Parathyroid adenoma (tissue), 2 donors: ENCODE data around the gene VPS9D1.

Source experiments
- H2AFZ ChIP-seq: fragments of 300-600 bp; sonication (generic); one replicate; pipeline ENCODE4 v1.7.0; 2017; ENCODE audit warnings: antibody characterized with exemption, mild to moderate bottlenecking
- H3K27ac ChIP-seq: fragments of 300-600 bp; sonication (generic); one replicate; pipeline ENCODE4 v1.7.0; 2017
- H3K27me3 ChIP-seq: fragments of 300-600 bp; sonication (generic); one replicate; pipeline ENCODE4 v1.7.0; 2017; ENCODE audit warnings: low read length; ENCODE audit not compliant: control insufficient read depth, insufficient read depth
- H3K36me3 ChIP-seq: fragments of 300-600 bp; sonication (generic); one replicate; pipeline ENCODE4 v1.7.0; 2017; ENCODE audit warnings: low read length; ENCODE audit not compliant: control insufficient read depth, insufficient read depth
- H3K4me1 ChIP-seq: fragments of 300-600 bp; sonication (generic); one replicate; pipeline ENCODE4 v1.7.0; 2017; ENCODE audit warnings: control low read depth
- H3K4me2 ChIP-seq: fragments of 300-600 bp; sonication (generic); one replicate; pipeline ENCODE4 v1.7.0; 2017; ENCODE audit warnings: low read length
- H3K4me3 ChIP-seq: fragments of 300-600 bp; sonication (generic); one replicate; pipeline ENCODE4 v1.7.0; 2017; ENCODE audit warnings: low read depth, low read length
- H3K79me2 ChIP-seq: fragments of 300-600 bp; sonication (generic); one replicate; pipeline ENCODE4 v1.7.0; 2017; ENCODE audit warnings: control low read depth
- H3K9ac ChIP-seq: fragments of 300-600 bp; sonication (generic); one replicate; pipeline ENCODE4 v1.7.0; 2017; ENCODE audit warnings: mild to moderate bottlenecking
- H3K9me3 ChIP-seq: fragments of 300-600 bp; sonication (generic); one replicate; pipeline ENCODE4 v1.7.0; 2017; ENCODE audit warnings: low read length; ENCODE audit not compliant: control insufficient read depth
- CTCF ChIP-seq: fragments of 300-600 bp; sonication (generic); IDR thresholded peaks from one replicate; pipeline ENCODE4 v1.7.0; 2017; ENCODE audit warnings: antibody characterized with exemption, mild to moderate bottlenecking
- donor health status: primary hyperparathyroidism.

The VPS9D1 gene

GRCh38 chr16:89720813-89721545, at the start of gene VPS9D1, which contains the start of gene ZNF276:
TSS of gene VPS9D1 (minus strand) at chr16:89720898. CDS start at chr16:89720861, 37 bp downstream.
TSS of gene ZNF276 (plus strand) at chr16:89721537. CDS start at chr16:89721641, 104 bp downstream.
- Histone ChIP-seq H3K9ac (peak within 1 kb of the TSS; percentile 64), H3K4me3 (peak within 1 kb of the TSS; percentile 78), H3K79me2 (peaks cover 21% of the 10 kb centered on the region), H2AFZ (peak within 1 kb of the TSS; percentile 86), H3K4me1 (no peaks in the 10 kb centered on the region), H3K36me3 (no peaks in the 10 kb centered on the region), H3K4me2 (peak within 1 kb of the TSS; percentile 90), H3K27me3 (no peaks in the 10 kb centered on the region), H3K27ac (peak within 1 kb of the TSS; percentile 86), H3K9me3 (no peaks in the 10 kb centered on the region)
- TF ChIP-seq CTCF = no peak

GRCh38 chr16:89770367-89770766, 49.7 kb upstream of the VPS9D1 start:
- Histone ChIP-seq H3K27ac (no peak overlapping the region), H3K36me3 (no peaks in the 10 kb centered on the region), H3K9me3 (no peaks in the 10 kb centered on the region), H3K4me2 (no peak overlapping the region), H3K27me3 (no peaks in the 10 kb centered on the region), H3K9ac (no peak overlapping the region), H2AFZ (no peak overlapping the region), H3K4me3 (no peak overlapping the region), H3K79me2 (no peaks in the 10 kb centered on the region), H3K4me1 (no peaks in the 10 kb centered on the region)
- TF ChIP-seq CTCF = no peak

GRCh38 chr16:89765292-89765830, 44.7 kb upstream of the VPS9D1 start:
- no peak overlapping the region for H2AFZ ChIP-seq
- no peaks in the 10 kb centered on the region for H3K36me3 ChIP-seq
- H3K9ac ChIP-seq = no peak overlapping the region
- no peak for TF ChIP-seq CTCF
- H3K4me2 ChIP-seq = no peak overlapping the region
- H3K4me3 ChIP-seq = no peak overlapping the region
- no peaks in the 10 kb centered on the region for H3K4me1 ChIP-seq
- H3K27me3 ChIP-seq = no peaks in the 10 kb centered on the region
- H3K79me2 ChIP-seq = no peaks in the 10 kb centered on the region
- no peak overlapping the region for H3K27ac ChIP-seq
- no peaks in the 10 kb centered on the region for H3K9me3 ChIP-seq

- no peak overlapping the region for H3K27ac ChIP-seq
- no peak overlapping the region for H3K4me3 ChIP-seq
- no peak overlapping the region for H2AFZ ChIP-seq
- no peaks in the 10 kb centered on the region for H3K36me3 ChIP-seq
- no peaks in the 10 kb centered on the region for H3K27me3 ChIP-seq
- H3K79me2 ChIP-seq = no peaks in the 10 kb centered on the region
- H3K4me1 ChIP-seq = no peaks in the 10 kb centered on the region
- H3K9ac ChIP-seq = no peak overlapping the region
- H3K9me3 ChIP-seq = no peaks in the 10 kb centered on the region
- H3K4me2 ChIP-seq = no peak overlapping the region
- no peak for TF ChIP-seq CTCF
Observed at GRCh38 chr16:89764711-89765201, 44.1 kb upstream of the VPS9D1 start.
